ENCODE results near the gene IMPA2.

DNA sequence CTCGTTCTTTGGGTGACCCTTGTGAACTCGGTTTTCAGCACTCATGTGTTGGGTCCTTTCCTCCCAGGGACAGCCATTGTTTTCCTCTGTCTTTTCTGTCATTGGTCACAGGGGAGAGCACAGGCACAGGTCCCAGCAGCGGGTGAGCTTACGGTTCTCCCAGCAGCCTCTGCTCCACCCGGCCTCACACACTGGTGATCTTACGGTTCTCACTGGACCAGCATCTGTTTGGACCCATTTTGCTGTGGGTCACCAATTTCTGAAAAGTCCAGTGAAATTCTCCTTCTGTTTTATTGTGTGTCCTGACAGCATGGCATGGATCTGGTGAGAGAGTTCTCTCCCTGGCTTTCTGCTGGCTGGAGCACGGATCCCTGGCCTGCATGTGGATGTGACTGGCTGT lies 62.5 kb downstream of the IMPA2 start:
- TF ChIP-seq, protein P1, sequence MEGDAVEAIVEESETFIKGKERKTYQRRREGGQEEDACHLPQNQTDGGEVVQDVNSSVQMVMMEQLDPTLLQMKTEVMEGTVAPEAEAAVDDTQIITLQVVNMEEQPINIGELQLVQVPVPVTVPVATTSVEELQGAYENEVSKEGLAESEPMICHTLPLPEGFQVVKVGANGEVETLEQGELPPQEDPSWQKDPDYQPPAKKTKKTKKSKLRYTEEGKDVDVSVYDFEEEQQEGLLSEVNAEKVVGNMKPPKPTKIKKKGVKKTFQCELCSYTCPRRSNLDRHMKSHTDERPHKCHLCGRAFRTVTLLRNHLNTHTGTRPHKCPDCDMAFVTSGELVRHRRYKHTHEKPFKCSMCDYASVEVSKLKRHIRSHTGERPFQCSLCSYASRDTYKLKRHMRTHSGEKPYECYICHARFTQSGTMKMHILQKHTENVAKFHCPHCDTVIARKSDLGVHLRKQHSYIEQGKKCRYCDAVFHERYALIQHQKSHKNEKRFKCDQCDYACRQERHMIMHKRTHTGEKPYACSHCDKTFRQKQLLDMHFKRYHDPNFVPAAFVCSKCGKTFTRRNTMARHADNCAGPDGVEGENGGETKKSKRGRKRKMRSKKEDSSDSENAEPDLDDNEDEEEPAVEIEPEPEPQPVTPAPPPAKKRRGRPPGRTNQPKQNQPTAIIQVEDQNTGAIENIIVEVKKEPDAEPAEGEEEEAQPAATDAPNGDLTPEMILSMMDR (IDR thresholded peaks at IDR 0.05), result no peak
- no peak for TF ChIP-seq POLR2A (IDR thresholded peaks at IDR 0.05)
